NCI-H2029 (cell line): ENCODE results near the gene FOXP2.
"Not testable (repeated sequence)": the region's sequence is repeated elsewhere in the genome, so short reads cannot be mapped to it uniquely, and the experiment has no call there.

Experiments used
- DNase-seq: peaks from one replicate; lab custom pipeline; 2025; lab: John Stamatoyannopoulos, UW

Gene FOXP2

GRCh38 chr7:114588506-114588905 lies 173.9 kb downstream of the FOXP2 start:
- DNase-seq: no peak

GRCh38 chr7:114589436-114589835 lies 174.8 kb downstream of the FOXP2 start:
- no peak for DNase-seq

- no peak for DNase-seq
Observed at GRCh38 chr7:114590298-114590697, 175.7 kb downstream of the FOXP2 start.

GRCh38 chr7:114598946-114599345 lies 184.3 kb downstream of the FOXP2 start:
- DNase-seq: no peak

GRCh38 chr7:114606100-114606499 lies 191.5 kb downstream of the FOXP2 start:
- DNase-seq: no peak

- DNase-seq: not testable (repeated sequence)
Observed at GRCh38 chr7:114608822-114609221, 194.2 kb downstream of the FOXP2 start.

GRCh38 chr7:114620208-114620607 lies 205.6 kb downstream of the FOXP2 start:
- DNase-seq: no peak

- DNase-seq: no peak
Observed at GRCh38 chr7:114622221-114622620, 207.6 kb downstream of the FOXP2 start.

GRCh38 chr7:114623146-114623545 lies 208.5 kb downstream of the FOXP2 start:
- no peak for DNase-seq

- DNase-seq: no peak
Observed at GRCh38 chr7:114627231-114627630, 212.6 kb downstream of the FOXP2 start.

- DNase-seq: no peak
Observed at GRCh38 chr7:114628362-114628761, 213.7 kb downstream of the FOXP2 start.

GRCh38 chr7:114629762-114630161 lies 215.1 kb downstream of the FOXP2 start:
- no peak for DNase-seq

GRCh38 chr7:114630201-114630990 lies 215.8 kb downstream of the FOXP2 start:
- no peak for DNase-seq

- no peak for DNase-seq
Observed at GRCh38 chr7:114631249-114631822, 216.7 kb downstream of the FOXP2 start.

- DNase-seq: no peak
Observed at GRCh38 chr7:114639451-114639850, 224.8 kb downstream of the FOXP2 start.

- no peak for DNase-seq
Observed at GRCh38 chr7:114644455-114644854, 229.8 kb downstream of the FOXP2 start.

GRCh38 chr7:114645451-114645850 lies 230.8 kb downstream of the FOXP2 start:
- peak; percentile 5 for DNase-seq

- no peak for DNase-seq
Observed at GRCh38 chr7:114647518-114647917, 232.9 kb downstream of the FOXP2 start.

- no peak for DNase-seq
Observed at GRCh38 chr7:114648117-114648516, 233.5 kb downstream of the FOXP2 start.

GRCh38 chr7:114648680-114649079 lies 234.1 kb downstream of the FOXP2 start:
- DNase-seq: peak; percentile 61

GRCh38 chr7:114649689-114650088 lies 235.1 kb downstream of the FOXP2 start:
- DNase-seq: no peak

- DNase-seq: no peak
Observed at GRCh38 chr7:114650491-114650890, 235.9 kb downstream of the FOXP2 start.

- peak; percentile 82 for DNase-seq
Observed at GRCh38 chr7:114652041-114652440, 237.4 kb downstream of the FOXP2 start.
